Measurements from ENCODE around the gene ZMYND10.
"Not testable (repeated sequence)": the region's sequence is repeated elsewhere in the genome, so short reads cannot be mapped to it uniquely, and the experiment has no call there.

ZMYND10 gene

DNA sequence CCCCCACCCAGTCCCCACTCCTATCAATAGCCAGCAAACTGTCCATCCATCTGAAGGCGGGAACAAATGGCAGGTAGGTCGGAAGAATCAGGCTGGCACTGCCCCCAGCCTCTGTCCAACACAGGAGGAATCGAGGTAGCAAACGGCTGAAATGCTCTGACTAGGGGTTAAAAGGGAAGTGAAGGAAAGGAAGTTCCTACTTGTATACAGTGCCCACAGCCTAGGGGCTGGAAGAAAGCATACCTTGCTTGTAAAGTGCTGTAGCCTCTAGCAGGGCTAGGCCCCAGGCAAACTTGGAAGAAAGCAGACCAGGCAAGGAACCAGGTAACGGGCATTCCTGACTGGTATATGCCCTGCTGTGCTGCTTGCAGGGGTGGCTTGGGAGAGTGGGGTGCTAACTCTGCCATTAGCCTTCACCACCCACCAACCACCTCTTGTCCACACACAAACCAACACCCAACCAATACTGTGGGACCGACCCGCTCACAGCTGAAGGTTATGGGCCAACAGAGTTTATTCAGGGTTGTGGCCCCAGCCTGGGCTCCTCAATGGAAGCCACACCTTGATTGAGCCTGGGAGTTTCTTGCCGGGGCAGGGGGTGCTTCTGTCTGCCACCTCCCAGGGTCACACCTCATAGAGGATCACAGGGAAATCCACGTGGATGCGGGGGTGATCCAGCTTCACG, 19.9 kb downstream of the ZMYND10 start:
- no peak for DNase-seq (ENCODE audit: low spot score)

DNA sequence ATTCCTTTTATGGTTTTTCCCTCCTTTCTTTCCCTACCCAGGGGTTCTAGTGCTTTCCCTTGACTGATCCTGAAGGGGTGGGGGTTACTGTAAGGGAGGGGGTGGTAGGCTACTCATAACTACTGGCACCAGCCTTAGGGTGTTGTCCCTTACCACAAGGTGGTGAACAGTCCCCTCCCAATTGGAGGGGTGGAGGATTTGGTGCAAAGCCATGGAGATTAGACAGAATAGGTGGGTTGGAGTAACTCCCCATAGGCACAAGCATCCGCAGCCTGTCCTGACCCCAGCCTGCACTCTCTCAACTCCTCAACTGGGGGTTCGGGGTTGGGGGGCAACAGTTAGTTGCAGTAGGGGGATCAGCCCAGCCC, 20.4 kb downstream of the ZMYND10 start:
- DNase-seq (ENCODE audit: low spot score): no peak

DNA sequence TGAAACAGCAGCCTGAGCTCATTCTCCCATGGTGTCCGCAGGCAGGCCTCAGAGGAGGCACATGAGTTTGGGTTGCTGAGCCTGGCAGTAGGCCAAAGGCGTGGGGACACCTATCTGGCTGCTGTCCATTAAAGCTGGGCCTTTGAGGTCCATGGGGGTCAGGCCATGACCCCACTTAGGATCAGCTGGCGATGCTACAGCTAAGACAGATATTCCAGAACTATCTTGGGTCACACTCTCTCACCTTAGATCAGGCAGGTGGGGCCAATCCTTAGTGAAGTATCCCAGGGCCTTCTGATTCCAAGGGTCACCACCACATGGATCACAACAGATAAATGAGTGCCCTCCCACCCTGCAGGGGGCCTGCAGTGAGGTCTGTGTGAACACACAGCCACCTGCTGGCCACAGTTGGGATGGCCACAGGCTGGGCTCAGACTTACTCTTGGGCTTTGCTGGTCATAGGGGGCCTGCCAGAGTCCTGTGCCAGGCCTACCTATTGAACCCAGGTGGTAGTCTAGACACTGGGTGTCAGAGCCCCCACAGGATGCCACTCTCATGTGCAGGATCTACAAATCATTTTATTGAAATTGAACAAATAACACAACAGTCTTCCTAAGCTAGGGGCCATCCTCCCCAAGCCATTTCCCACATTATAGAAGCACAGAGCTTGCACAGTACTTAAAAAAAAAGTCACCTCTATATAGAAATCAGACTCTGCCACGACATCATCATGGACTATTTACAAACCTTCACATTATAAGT, 21.0 kb downstream of the ZMYND10 start:
- no peak for DNase-seq (ENCODE audit: low spot score)

DNA sequence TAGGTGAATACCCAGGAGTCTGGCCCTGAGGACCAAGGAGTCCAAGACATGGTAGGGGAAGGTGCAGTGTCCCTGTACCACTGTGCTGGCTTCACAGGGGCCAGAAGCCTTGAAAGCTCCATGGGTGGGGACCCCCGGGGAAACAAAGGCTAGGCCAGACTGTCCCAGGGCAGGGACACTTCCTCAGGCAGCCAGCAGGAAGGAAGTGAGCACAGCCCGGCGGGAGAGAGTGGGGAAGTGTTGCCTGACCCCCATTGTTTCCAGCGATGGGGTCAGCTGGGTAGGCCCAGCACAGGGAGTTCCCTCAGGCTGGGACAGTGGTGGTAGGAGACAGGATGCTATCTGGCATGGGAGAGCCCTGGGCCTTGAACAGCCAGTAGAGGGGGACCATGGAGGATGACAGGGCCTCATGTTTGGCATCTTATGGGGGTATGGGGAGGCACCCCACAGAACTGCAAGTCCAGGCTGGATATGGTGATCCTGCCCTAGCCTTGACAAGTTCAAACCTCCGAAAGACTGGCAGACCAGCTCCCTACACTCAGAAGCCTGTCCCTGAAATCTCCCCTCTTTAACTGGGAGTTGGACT, 21.8 kb downstream of the ZMYND10 start:
- DNase-seq (ENCODE audit: low spot score): no peak

DNA sequence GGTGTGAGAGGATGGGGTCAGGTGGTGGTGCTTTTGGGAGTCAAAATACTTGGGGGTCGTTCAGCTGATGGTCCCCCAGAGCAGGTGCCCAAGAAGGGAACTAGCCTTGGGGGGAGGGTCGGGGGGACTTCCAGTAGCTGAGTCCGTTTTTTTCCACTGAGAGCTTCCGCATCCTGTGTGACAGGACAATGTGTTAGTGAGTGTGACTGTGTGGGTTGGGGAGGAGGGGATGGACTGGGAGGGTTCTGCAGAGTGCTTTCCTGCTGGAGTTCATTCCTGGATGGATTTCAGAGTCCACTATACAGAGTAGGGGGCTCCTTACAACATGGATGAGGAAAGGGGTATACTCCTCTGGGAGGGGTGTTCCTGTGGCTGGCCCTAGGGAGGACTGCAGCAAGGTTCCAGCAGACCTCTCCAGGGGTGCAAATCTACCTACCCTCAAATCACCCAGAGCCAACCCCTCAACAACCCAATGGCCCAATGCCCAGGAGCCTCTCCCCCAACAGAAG, 22.4 kb downstream of the ZMYND10 start:
- DNase-seq (ENCODE audit: low spot score): no peak

DNA sequence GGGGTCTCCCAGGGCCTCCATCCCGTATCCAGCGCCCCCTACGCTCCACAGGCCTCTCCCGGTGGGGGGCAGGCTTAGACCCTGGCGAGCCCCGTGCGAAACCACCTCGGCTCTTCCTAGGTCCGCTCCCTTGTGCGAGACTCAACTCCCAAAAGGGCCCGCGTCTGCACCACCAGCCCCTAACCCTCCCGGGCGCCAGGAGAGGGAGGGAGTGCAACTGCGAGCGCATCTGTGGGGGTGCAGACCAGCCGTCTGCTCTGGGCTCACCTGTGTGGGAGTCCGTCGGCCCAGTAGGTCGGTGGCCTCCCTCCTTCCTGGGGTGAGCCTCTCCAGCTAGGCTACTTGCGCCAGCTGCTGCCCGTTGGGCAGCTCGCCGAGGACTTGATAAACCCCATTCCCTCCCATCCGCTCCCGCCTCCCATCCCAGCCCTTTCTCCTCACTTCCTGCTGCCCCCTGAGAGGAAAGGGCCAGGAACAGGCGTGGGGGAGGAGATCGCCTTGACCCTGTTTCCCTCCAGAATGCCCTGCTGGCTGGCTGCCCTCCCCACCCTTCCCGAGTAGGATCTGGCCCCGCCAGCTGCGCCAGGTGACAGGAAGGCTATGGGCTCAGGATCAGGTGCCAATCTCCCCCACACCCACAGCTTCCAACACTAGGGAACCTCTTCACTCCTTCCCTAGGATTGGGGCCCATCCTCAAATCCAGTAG, 23.0 kb downstream of the ZMYND10 start, which contains the start of gene HYAL2:
HYAL2 (minus strand) TSS at position 360 of the 706 bp plus-strand sequence. CDS start 2,256 bp downstream, outside the sequence.
- no peak for DNase-seq (ENCODE audit: low spot score)

DNA sequence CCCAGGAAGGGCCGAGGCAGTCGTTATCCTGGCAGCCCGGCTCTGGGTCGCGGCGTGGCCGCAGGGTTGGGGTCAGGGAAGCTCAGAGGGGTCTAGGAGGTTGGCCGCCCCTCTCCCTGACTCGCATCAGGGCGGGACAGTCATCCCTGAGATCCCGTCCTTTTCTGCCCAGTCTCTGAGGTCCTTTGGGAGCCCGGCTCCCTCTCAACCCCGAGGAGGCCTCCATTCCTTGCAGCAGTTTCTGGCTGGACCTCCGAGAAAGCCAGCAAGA, 23.5 kb downstream of the ZMYND10 start:
- DNase-seq (ENCODE audit: low spot score): no peak

DNA sequence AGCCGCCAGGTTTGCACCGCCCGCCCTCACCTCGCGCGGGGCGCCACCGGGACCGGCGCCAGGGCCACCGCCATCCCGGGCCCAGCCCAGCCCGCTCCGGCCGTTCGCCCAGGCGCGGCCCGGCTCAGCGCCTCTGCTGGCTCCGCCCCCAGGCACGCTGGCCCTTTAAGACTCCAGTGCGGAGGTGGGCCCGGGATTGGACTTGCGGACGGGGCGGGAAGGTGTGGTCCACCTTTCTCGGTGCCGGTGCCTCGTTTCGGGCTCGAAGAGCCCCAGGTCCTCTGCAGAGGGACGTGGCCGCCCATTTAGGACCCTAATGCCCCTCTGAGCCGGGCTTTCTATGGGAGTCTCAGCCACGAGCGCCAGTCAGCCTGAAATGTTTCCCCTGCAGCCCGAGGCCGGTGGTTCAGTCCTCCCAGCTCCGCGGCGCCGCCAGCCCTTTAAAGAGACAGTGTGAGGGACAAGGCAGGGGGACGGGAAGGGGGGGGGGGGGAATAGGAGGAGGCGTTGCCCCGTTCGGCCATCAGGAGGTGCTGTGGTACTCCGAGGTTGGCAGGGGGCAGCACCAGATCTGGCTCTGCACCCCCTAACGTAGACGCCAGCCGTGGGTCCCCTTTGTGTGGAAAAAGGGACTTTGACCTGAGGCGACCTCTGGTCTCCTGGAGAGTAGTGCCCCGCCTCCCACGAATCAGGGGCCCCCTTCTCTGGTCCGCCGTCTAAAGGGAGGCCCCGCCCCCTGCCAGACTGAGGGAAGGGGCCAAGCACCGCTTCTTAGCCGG, 24.0 kb downstream of the ZMYND10 start:
- peak; percentile 89 for DNase-seq (ENCODE audit: low spot score)

DNA sequence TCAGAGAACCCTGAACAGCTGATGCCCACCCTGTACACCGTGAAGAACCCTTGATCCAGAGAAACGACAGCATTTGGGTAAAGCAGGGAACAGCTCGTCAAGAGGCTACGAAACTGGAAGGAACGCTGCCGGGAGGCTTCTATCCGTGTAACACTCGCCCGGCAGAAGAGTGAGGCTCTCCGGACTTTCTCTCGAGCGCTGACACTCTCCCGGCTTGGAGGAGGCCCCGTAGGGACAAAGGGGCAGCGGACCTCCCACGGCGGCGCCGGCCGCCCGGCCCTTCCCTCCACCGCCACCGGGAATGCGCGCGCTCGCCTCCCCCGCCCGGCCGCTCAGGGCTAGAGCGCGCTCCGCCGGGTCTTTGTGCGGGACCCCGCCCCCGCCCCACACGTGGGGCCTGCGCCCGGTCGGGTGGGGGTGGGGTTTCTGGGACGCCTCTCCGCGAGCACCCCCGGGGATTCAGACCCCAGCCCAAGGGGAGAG, 24.6 kb downstream of the ZMYND10 start:
- peak; percentile 84 for DNase-seq (ENCODE audit: low spot score)

DNA sequence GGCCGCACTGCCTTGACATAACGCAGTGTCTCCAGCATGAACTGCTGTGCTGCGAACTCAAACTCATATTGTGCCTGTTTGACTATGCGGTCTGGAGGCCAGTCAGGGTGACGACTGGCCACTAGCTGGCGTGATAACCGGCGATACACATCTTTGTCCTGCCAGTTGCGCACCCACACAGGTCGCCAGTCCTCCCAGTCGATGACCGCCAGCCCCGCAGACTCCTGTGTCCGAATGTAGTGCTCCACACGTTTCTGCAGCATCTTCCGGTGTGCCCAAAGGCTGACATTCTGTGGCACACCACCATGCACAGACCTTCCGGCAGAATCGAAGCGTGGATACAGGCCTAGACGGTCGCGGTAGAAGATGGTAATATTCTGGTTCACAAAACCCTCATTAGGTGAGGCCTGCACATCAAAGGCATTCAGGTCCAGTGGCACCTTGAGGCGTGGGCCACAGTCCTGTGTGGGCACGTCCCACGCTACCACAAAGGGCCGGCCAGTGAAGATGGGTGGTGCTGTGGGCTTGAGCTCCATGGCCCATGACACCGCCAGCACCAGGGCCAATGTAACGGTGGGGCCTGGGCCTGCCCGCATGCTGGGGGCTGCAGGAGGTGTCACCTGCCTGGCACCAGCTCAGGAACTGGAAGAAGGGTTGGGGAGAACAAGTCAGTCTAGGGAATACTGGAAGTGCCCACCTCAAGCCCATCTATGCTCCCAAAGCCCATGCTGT, 25.5 kb downstream of the ZMYND10 start:
- no peak for DNase-seq (ENCODE audit: low spot score)

DNA sequence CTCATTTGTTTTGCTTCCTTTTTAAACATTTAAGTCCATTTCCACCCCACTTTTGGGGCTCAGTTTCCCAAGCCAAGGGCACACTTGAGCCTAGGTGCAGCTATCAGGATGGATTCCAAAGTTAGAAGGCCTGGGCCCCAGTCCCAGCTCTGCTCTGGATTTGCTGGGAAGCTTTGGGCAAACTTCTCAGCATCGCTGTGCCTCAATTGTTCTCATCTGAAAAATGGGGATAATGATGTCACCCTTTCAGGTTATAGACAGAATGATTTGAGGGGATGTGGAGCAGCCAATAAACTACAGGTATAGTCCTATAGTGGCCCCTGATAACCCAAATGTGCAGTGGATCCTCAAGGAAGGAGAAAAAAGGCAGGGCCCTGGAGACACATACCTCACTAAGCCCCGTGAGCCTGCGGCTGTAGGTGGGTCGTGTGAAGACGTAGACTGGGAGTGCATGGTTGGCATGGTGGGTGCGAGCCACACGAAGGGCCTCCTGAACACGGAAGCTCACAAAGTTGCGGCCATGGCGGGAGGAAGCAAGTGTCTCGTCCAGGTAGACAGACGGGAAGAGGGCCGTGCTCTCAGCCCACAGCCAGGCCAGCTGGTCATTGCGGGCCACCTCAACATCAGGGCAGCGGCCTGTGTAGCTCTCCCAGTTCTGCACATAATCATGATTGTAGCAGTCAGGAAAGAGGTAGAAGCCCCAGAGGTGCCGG, 26.2 kb downstream of the ZMYND10 start:
- no peak for DNase-seq (ENCODE audit: low spot score)

DNA sequence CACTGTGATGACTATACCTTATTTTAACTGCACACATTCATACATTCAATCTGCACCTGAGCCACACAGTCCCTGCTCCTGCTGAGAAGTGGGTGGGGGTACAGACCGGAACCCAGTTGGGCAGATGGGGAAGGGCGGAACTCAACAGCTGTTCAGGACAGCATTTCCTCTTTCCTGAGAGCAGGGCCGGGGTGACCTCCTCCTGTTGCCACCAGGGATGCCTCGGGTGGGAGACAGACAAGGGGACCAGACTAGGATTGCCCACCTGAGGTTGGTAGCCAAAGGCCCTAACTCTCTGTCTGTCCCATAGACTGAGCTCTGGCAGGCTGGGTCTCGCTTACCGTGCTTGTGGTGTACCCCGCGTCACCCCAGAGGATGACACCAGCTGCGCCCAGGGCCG, 26.9 kb downstream of the ZMYND10 start:
- DNase-seq (ENCODE audit: low spot score): no peak

DNA sequence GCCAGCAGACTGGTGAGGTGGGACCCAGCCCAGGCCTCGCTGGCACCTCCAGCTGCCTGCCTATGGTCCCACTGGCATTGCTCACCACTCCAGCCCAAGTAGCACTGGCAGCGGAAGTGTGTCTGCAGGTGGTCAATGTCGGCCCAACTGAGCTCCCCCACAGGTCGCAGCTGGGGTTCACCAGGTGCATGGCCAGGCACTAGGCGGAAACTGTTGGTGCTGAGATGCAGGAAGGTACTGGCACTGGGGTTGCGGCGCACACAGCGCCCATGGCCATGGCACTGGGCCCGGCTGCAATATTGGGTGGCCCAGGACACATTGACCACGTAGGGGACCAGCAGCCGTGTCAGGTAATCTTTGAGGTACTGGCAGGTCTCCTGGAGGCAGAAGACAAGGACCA, 27.4 kb downstream of the ZMYND10 start:
- DNase-seq (ENCODE audit: low spot score): no peak

DNA sequence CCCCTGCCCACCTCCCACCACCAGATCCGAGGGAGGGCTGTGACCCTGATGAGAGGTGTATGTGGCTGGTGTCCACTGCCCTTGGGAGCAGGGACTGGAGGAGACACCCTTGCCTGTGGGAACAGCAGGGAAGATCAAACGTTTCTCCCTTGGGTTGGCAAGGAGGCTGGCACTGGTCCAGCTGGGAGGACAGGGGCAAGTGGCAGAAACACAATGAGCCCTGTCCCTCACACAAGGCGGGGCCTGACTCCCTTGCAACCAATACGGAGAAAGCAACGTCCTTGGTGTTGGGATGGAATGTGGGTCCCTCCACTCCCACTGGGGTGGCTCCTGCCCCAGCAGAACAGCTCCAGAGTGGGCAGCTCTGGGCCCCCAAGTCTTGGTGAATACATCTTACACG, 28.2 kb downstream of the ZMYND10 start:
- DNase-seq (ENCODE audit: low spot score): no peak

DNA sequence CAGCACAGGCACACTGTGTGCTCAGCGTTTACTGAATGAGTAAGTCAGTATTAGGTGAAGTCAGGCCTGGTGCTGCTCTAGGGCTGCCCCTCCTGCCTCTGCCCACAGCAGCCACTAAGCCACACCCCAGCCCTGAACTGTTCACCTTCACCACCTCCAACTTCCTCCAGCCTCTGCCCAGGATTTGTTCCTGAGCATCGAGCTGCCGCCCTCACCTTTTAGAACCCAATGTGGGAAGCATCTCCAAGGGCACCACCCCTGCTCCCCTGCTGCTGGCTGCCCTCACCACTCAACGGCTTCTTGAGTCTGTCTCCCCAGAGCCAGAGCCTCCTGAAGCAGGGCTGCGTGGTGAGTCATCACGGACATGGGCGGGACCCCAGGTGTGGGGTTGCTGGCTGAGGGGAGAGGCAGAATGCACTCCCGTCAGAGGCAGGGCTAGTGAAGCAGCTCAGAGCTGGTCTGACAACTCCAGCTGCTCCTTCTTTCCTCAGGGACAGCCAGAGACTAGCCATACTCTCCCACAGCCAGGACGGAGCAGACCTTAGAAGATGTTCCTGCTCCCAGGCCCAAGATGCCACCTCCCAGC, 28.8 kb downstream of the ZMYND10 start:
- no peak for DNase-seq (ENCODE audit: low spot score)

DNA sequence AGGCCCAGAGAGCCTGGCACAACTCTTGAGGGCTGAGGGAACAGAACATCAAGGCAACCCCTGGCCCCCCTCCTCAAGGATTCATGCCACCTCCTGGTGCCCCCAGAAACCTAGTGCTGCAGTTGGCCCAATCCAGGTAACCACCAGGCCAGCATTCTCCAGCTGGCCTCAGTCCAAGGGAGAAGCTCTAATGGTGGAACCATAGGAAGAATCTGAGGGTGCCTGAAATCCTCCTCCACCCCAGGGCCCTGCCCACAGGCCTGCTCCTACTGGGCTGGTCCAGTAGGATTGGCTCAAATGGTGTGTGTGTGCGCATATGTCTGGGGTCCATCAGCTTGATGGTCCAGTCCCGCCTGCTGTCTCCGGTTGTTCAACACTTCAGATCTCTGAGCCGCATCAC, 30.7 kb downstream of the ZMYND10 start:
- DNase-seq (ENCODE audit: low spot score): no peak

DNA sequence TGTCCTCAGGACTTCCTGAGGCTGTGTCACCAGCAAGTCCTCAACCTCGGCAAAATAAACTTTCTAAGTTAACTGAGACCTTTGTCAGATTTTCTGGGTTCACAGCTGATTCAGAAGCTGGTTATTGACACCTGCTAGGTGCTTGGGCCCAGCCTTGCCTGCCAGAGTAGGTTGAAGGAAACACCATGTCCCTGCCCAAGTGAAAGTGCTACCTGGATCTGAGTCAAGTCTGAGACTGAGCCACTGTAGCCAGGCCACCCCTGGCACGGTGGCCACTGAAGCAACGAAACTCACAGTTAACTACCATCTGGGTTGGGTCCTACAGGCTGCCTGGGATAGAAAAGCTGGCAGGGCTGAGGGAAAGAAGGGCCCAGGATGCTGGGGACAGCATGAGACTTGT, 31.2 kb downstream of the ZMYND10 start:
- no peak for DNase-seq (ENCODE audit: low spot score)

DNA sequence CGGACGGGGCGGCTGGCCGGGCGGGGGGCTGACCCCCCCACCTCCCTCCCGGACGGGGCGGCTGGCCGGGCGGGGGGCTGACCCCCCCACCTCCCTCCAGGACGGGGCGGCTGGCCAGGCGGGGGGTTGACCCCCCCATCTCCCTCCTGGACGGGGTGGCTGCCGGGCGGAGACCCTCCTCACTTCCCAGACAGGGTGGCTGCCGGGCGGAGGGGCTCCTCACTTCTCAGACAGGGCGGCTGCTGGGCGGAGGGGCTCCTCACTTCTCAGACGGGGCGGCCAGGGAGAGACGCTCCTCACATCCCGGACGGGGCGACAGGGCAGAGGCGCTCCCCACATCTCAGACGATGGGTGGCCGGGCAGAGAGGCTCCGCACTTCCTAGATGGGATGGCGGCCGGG, 33.5 kb downstream of the ZMYND10 start:
- DNase-seq (ENCODE audit: low spot score): not testable (repeated sequence)

DNA sequence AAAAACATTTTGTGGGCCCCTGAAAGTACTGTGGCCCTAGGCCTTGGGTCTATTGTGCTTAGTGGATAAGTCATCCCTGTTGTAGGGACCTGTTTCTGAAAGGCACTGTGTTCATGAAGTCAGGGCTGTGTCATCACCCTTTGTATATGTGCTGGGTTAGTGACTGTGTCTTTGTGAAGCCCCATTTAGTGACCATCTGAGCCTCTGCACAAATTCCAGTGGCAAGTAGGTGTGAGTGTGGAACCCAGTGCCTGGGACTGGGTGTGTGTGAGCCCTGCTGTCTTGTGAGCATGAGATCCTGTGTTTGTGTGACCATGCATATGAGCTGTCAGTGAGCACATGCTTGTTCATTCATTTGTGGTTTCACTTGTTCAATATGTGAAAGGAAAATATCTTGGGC, 40.9 kb downstream of the ZMYND10 start:
- DNase-seq (ENCODE audit: low spot score): no peak

All from putamen (tissue), 1 donor.